HG03196 (cell line): ENCODE measurements around the gene ST7L.

Experiments
- ATAC-seq: cut with Tn5 transposase; IDR thresholded peaks from one replicate; pipeline ENCODE4 v1.9.1; 2021; ENCODE audit not compliant: unreplicated experiment

The ST7L gene

DNA sequence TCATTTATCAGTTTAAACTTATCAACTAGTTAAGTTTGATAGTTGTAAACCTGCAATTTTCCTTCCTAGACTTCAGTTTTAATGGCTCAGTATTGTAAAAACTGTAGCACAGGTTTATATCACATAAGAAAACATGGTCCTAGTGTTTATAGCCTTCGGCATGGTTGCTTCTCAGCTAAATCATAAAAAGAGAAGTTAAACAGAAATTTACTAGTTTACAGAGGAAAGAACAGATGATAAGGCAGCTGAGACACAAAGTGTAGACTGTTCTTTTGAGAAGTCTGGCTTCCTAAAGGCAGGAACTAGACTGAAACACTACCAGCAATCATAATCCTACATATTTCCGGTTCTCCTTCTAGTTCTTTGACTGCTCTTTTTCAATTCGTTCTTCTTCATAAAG lies 70.4 kb downstream of the ST7L start:
- no peak for ATAC-seq

DNA sequence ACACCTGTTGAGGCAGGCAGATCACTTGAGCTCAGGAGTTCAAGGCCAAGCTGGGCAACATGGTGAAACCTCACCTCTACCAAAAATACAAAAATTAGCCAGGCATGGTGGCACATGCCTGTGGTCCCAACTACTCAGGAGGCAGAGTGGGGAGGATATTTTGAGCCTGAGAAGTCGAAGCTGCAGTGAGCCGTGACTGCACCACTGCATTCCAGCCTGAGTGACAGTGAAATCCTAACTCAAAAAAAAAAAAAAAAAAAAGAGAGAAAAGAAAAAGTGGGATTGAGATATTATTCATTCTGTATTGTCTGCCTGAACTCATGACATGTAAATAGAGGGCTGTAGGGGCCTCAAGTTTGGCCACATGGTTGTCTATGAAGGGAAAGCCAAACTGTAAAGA lies 72.9 kb downstream of the ST7L start:
- ATAC-seq, result no peak

DNA sequence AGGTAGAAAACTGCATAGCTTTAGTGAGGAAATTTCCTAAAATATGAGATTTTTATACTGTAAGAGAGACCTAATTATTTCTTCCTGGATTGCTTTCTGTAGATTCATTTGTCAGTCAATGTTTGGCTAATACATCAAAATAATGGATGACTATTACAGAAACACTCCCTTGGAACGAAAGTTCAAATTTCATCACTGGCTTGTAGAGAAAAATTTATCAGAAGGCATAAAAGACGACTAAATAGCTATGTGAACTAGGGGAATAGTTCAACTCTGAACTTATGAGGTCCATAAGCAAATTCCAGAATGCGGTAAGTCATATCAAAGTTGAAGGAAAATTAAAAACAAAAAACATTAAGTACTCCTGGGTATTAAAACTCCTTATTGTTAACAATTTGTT lies 74.2 kb downstream of the ST7L start:
- ATAC-seq, result no peak

DNA sequence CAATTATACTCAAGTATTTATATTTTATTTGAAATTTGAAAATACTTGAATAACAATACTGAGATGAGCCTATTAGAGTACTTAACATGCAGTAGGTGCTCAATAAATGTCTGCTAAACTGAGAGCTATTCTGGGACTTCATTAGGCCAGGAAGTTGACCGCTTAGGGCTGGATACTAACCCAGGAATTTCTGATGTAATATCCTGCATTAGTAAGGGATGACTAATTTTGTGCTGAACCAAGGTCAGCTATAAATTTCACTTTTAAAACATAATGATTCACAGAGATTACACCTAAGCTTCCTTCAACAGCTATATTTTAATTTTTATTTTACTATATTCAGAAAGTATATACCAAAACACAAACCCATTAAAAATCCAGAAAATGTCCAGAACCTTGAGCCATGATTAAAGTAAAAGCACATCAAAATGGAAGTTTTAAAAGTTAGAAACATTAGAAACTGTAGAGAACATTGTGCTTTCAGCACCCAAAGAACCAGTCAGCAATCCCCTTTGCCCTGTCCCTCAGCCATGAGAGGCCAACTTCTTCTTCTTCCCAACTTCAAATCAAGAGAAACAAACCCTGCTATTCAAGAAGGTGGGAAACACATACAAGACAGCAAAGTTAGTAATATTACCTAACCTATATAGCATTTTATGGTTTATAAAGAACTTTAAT lies 74.8 kb downstream of the ST7L start:
- no peak for ATAC-seq

DNA sequence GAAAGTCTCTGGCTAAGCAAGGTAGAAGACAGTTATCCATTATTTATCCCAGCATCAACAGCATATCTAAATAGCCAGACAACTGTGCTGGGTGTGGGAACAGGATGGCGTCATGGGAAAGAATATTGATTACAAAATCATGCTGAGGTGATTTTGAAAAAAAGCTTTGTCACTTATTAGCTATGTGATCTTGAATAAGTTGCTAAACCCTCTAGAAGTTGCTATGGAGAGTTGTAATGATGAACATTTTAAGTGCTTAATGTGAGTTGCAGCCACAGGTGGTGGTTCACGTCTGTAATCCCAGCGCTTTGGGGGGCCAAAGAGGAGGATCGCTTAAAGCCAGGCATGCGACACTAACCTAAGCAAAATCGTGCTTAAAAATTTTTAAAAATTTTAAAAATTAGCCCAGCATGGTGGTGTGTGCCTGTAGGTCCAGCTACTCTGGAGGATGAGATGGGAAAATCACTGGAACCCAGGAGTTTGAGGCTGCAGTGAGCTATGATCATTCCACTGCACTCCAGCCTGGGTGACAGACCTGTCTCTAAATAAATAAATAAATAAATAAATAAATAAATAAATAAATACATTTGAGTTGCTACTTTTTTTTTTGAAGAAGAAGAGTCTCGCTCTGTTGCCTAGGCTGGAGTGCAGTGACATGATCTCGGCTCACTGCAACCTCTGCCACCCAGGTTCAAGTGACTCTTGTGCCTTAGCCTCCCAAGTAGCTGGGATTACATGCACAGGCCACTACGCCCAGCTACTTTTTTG lies 76.6 kb downstream of the ST7L start:
- ATAC-seq, result no peak

DNA sequence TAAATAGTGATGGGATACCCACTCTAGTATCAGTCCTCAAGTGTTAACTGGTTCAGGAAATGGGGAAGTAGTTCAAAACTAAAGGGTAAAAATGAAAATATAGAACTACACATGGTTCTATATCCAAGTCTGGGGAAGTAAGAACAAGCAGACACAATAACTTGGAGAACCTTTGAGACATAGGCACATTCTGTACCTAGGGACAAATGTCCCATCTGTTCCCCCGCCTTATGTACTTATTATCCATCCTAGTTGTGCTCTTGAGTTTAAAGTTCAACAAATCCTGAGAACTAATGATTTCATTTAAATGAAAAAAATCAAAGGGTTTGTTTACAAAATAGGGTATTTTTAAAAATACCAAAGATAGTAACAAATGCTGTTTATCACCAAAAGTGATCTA lies 77.6 kb downstream of the ST7L start:
- ATAC-seq, result no peak

DNA sequence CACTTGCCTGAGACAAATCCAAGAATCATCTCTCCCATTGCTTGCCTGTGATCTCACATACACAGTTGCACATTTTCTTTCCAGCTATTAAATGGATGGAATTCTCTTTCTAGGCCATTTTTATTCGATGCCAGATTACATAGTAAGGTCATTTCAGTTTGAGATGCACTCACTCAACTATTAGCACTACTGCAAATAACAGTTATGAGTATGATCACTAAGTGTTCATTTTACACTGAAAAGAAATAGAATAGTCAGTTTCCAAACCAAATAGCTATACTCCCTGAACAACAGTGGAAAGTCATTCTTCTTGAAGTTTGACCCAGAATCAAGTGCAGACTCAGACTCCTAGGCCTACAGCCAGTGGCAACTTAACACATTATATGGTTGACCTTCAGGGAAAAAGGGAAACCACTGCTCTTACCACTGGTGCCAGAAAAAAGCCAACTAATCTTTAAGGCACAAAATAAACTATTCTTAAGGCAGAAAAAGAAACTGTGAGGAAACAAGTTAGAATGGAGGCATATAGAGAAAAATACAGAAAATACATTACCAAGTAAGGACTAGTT lies 78.6 kb downstream of the ST7L start:
- no peak for ATAC-seq

DNA sequence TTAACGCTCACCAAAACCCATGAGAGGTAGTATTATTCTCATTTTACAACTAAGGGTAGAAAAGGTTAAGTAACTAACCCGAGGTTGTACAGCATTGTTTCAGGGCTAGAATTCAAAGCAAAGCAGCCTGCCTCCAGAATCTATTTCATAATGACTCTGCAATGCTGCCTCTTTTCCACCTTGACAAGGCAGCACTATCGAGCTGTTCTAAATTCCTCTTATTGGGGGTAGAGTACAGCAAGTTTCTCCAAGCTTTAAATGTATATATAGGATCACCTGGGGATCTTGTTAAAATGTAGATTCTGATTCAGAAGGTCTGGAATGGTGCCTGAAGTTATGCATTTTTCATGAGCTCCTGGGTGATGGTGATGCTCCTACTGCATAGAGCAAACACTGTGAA lies 80.1 kb downstream of the ST7L start:
- ATAC-seq, result no peak

DNA sequence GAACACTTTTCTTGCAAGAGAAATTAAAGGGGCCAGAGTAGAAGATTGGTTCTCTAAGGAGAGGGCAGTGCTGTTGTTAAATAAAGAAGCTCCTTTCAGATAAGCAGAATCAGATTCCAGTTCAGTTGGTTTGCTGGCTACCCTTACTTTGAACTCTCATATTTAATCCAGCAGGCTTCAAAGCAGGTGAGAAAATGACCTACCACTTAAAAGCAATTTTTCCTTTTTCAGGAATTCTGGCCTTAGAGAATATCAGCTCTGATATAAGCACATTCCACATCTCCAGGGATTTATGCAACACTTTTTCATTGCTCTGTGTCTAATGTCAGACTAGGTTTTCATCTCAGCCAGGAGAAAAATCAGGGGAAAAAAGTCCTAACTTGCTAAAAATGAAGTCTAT lies 81.5 kb downstream of the ST7L start:
- ATAC-seq, result no peak

DNA sequence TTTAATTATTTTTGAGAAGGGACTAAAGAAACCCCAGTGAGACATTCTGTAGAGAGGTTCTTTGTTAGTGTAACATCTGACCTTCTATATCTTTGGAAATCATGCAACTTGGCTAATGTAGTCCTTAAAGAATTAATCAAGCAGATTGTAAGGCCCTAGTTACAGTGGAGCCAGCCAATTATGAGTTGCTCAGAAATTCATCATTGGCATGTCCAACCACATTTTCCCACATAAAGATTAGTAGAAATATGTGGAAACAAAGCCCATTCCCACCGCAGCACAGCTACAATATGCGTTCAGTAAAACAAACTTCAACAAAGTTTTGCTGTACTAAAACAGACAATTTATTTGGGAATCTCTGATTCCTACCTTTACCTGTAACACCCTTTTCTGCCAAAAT lies 82.4 kb downstream of the ST7L start:
- no peak for ATAC-seq

DNA sequence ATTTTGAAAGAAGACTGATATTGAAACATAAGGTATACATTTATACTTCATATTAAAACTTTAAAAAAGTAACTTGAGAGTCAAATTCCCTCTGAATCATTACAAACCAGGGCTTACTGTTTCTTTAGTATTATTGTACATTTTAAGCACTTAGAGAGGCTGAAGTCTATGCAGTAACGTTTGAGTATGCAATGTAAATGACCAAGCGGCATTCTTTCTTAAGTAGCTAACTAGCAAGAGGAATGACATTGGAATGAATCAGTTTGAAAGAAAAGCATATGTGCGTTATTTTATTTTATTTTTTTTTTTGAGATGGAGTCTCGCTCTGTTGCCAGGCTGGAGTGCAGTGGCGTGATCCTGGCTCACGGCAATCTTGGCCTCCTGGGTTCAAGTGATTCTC lies 85.9 kb downstream of the ST7L start:
- ATAC-seq, result no peak

DNA sequence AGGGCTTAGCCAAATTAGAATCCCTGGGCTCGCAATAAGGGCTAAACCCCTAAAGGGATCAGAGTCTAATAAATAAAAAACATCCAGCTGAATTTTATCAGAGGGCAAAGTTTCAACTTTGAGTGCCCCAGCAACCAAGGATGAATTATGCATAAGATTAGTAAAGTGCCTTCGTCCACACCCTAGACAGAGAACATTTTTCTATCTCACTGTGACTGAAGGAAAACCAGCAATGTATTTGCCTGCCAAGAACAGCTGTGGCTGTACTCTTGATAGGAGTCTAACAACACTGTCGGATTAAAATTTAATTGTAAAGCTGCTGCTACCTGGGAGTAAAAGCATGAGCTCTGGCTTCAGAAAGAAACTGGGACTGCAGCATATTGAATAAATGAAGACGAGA lies 86.9 kb downstream of the ST7L start:
- ATAC-seq, result no peak

DNA sequence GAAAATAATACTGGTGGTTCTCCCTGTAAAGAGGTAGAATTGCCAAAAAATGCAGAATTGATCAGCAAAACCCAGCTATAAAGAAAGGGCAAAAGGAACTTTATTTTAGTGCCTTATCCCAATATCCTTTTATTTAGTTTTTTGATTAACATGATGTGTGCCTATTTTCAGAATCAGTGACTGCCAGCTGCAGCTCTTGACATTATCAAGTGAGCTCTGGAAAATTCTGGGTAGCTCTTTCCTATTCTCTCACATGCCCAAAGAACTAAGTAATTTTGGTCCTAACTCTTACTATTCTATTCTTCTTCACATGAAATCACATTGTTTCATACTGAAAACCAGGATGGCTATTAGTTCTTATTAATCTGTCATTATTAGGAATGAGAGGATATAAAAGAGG lies 88.1 kb downstream of the ST7L start:
- ATAC-seq, result no peak

DNA sequence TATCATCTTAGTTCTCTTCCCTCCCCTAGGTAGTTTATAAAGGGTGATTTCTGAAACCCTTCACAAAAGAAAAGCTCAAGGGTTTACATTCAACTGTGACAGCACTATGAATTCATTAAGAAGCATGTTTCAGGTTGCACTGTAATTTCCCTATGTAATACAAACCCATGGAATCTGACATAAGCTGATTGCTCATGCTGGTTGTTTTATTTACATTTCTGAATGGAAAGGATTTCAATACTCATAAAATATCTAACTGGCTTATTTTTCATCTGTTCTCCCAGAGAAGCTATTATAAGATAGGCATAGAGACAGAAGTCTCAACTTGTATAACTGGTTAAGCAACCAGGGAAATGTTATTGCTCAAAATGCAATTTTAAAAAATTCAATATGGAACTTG lies 89.6 kb downstream of the ST7L start:
- no peak for ATAC-seq

DNA sequence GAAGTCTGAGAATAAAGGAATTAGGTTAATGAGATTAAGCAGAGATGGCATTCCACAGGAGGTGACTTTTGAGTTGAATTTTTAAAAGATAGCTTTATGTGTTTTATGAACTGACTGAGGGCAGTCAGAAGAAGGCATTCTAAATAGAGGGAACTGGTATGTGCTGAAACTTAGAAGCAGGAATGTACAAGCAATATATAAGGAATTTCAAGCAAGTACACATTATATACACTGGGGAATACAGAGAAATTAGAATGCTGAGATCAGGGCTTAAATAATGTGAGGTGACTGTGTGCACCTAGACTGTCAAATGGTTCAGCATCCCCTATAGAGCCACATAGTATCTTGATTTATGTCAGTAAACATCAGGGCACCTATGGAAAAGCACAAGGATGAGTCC lies 90.9 kb downstream of the ST7L start:
- no peak for ATAC-seq

DNA sequence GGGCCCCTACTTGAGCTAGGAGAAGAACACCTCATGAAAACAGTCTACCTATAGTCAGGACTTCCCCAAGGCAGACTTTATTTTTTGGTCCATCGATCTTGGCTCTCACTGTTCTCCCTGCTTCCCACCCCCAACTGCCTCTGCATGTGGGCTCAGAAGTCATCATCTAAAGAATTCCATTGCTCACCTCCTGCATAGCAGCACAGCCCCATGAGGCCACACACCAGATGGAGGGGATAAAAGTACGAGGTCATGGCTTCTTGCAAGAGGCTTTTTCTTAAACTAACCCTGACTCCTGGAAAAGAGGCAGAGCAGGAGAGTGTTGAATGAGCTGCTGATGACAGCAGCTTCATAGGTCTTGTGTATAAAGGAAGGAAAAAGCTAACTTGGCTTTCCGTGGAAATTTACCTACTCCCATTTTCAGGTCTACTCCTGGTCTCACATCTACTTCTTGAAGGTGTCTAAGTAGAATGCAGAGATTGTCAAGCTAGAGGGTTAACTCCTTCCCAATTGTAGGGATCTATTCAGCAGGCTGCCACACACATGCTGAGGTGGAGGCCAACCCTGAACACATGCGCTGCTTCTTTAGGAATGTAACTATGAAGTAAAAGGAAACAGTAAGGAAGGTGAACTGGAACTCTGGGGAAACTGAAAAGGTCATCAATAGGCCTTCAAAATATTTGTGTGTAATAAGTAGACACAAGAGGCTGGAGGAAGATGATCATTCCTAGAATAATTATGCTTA lies 91.5 kb downstream of the ST7L start:
- ATAC-seq, result no peak

DNA sequence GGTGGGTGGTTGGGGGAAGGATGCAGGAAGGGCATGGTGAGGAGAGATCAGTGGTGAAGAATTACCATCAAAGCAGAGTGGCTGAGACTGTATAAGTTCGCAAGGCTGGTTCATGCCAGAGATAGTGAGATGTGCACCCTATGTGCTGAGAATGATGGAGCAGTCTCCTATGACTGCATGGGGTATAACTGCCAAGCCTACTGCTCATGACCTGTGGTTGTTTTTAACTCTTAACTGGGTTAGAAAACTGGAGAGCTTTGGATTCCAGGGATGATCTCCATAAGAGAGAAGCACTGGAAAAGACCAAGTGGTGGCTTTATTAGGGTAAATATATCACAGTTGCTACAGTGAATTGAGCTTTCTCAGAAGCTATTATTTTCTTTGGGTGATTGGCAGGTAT lies 94.0 kb downstream of the ST7L start:
- ATAC-seq, result no peak

DNA sequence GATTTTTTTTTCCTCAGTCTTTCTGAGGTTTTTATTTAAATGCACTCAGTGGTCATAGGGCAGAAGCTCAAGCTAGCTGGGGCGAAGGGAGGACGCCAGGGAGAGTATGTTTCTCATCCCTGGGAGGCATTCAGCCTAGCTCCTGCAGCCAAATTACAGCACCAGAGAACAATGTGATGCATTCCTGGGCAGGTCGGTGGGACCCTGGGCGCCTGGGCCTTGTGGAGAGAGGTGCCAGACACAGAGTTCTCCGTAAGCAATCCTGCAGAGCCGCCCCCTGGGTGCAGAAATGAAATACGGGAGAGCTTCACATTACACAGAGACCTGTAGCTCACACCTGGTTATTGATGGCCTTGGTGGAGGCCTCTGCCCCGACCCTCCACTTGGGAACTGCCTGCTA lies 94.7 kb downstream of the ST7L start:
- ATAC-seq, result no peak

DNA sequence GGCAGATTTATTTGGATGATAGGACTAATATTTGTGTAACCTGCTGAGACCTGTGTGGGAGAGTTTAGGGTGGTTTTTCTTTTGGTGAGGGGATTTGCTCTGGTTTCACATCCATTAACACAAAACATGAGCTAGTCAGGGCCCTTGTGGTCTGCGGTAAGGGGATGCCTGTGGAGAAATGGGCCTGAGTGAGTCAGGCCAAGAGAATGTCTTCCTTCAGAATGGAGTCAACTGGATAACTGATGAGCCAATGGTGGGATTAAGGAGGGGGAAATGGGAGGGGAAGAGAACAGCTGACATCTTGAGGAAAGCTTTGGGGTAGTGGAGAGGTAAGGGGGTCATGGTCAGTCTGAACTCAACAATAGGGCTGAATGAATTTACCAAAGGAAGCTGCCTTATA lies 96.3 kb downstream of the ST7L start:
- no peak for ATAC-seq

DNA sequence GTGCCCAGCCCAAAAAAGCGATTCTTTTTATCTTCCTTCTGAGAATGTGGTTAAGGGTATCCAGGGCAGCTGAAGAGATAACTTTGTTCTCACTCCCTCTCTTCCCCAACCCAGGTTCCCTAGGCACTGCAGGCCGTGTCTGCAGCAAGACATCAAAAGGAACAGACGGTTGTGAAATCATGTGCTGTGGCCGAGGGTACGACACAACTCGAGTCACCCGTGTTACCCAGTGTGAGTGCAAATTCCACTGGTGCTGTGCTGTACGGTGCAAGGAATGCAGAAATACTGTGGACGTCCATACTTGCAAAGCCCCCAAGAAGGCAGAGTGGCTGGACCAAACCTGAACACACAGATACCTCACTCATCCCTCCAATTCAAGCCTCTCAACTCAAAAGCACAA lies 98.8 kb downstream of the ST7L start:
- no peak for ATAC-seq

DNA sequence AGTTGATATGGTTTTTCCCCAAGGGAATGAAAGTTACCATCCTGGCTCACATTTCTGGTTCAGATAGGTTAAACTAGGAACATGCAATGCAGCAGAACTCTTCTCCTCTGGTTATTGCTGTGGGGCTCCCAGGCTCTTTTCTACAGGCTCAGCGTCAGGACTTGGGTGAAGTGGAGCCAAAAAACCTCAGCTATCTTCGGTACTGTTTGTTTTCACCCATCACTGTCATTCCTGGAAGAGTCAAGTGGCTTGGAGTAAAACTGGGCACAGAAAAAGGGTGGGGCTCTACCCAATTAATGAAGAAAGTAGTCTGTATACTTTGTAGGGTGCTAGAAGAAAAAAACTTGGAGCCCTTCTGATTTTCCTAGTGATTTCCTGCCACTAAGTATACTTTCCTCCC lies 100.8 kb downstream of the ST7L start:
- no peak for ATAC-seq

DNA sequence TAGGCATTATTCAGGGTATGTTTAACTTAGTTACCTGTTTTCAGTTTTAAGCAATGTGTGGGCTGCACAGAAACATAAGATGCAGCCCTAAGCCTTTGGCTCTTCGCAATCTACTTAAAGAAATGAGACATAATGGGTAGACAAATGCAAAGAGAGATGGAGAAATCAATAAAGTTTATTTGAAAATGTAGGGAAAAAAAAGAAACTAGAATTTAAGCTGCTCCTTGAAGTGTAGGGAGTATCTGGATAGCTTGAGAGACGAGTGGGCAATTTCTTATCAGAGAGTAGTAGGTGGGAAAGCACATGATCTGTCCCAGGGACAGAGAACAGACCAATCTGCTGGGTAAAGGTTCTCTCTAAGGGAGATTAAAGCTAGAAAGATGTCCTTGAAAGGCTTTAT lies 101.3 kb downstream of the ST7L start:
- ATAC-seq, result no peak
